GM12801 (cell line): Measurements from ENCODE around the gene JPT1.

Experiments used
- TF ChIP-seq, protein P1 (sequence below): IDR thresholded peaks from one replicate; pipeline ENCODE4 v1.5.1; 2011; ENCODE audit warnings: control low read depth; ENCODE audit not compliant: insufficient read length; ENCODE audit errors: extremely low read depth

JPT1 gene

DNA sequence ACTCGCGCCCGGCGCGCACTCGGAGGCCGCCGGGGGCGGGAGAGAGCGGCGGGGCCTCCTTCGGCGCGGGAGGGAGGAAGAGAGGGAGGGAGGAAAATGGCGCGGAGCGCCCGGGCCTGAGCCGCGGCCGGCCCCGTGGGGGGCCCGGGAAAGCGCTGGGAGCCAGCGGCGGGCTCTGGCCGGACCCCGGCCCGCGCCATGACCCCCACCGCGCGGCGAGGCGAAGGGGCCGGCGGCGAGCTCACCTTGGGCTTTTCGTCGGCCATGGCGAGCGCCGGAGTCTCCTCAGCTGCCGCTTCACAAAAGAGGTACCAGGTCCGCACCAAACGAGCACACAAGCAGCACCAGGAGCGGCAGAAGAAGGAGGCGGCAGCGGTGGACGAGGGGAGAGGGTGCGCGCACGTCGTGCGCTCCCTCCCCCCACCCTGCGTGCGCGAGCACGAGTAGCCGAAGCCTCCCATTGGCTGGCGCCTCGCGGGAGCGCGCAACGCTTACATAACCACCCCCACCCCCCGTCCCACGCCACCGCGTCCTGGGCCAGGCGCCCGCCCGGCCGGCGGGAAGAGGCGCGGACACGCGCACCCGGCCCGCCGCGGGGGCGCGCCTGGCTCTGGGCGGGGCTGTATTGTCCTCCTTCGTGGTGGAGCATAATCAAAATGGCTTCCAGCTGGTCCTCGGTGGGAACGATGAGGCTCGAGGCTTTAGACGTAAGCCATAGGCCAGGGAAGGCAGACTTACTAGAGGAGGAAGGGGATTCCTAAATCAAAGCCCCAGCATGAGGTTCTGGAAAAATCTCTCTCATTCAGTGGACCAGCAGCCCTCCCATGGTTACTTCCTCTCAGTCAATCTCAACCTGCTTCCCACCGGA is 28.5 kb upstream of the JPT1 start, which contains the start of gene SUMO2:
Gene SUMO2 (minus strand): TSS at position 391 of the 868 bp plus-strand sequence. CDS start 125 bp downstream, at position 266.
- TF ChIP-seq, protein P1, sequence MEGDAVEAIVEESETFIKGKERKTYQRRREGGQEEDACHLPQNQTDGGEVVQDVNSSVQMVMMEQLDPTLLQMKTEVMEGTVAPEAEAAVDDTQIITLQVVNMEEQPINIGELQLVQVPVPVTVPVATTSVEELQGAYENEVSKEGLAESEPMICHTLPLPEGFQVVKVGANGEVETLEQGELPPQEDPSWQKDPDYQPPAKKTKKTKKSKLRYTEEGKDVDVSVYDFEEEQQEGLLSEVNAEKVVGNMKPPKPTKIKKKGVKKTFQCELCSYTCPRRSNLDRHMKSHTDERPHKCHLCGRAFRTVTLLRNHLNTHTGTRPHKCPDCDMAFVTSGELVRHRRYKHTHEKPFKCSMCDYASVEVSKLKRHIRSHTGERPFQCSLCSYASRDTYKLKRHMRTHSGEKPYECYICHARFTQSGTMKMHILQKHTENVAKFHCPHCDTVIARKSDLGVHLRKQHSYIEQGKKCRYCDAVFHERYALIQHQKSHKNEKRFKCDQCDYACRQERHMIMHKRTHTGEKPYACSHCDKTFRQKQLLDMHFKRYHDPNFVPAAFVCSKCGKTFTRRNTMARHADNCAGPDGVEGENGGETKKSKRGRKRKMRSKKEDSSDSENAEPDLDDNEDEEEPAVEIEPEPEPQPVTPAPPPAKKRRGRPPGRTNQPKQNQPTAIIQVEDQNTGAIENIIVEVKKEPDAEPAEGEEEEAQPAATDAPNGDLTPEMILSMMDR: no peak

DNA sequence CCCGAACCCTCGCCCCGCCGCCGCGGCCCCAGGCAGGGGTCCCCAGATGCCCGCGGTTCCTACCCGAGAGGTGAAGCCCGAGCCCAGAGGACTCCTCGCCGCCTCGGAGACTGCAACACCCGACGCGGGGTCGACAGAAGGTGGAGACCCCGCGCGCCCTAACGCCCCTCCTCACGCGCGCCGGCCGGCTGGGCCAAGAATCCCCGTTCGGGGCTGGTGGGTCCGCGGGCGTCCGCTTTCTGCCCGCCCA is 27.9 kb upstream of the JPT1 start:
- TF ChIP-seq, protein P1: no peak

DNA sequence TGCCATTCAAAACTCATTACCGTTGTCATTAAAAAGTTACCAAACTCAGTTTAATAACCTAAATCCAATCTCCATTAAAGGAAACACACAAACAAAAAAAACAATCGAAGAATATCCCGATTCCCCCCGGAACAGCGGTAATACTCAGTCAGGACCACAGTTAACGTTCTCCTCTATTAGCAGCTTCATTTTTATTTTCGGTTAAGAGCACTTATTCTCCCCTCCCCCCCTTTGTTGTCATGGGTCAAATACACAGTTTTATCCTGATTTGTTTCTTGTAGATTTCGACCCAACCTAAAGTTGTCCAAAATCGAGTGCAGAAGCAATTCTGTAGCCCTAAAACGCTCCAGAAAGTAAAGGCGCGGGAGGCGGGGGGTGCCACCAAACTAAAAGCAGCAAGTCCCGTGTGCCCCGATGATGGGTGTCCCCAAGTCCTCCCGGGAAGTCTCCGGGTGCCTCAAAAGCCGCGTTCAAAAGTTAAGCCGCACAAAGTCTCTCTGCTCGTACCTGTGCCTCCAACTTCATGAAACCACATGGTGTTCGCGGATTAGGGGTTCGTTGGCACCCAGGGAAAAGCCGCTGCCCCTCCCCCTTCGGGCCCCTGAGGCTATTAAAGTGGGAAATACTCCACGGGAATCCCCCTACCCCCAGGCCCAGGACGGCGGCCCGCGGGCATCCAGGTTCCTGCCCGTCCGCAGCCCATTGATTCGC is 27.5 kb upstream of the JPT1 start:
- TF ChIP-seq, protein P1: no peak

DNA sequence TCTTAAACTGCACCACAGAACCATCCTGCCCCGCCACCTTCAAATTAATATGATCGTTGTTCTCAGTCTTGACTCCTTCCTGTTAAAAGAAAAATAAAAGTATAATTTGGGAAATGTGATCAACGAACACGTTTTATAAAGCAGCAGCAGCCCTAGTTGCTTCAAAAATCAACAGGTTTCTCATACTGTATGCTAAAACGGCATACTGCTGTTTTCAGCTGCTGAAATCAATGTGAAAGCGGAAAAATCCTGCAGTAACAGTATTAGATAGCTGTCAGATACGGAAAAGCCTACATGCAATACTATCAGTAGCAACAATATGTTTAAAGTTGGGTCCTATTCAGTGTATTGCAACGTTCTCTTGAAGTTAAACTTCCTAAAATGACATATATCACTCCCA is 26.8 kb upstream of the JPT1 start:
- TF ChIP-seq, protein P1: no peak

DNA sequence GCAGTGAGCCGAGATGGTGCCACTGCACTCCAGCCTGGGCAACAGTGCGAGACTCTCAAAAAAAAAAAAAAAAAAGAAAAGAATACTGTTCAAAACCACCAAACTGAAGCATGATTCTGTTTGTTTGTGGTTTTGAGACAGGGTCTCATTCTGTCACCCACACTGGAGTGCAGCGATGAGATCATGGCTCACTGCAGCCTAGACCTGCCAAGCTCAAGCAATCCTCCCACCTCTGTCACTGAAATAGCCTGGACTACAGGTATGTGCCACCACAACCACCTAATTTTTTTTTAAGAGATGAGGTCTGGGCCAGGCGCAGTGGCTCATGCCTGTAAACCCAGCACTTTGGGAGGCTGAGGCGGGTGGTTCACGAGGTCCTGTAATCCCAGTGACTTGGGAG is 24.1 kb upstream of the JPT1 start:
- TF ChIP-seq, protein P1: no peak

DNA sequence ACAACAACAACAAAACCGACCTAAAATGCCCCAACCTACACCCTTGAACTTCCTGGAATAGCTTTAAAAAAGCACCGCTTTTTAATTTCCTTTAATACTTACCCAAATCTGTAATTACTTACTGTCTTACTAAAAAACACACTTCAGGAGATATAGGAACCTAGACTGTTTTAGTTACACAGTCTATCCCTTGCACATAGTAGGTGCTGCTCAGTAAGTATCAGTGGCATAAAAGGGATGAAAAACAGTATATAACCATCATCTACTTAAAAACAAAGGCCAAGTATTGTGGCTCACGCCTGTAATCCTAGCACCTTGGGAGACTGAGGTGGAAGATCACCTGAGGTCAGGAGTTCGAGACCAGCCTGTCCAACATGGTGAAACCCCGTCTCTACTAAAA is 22.3 kb upstream of the JPT1 start:
- TF ChIP-seq, protein P1: no peak

DNA sequence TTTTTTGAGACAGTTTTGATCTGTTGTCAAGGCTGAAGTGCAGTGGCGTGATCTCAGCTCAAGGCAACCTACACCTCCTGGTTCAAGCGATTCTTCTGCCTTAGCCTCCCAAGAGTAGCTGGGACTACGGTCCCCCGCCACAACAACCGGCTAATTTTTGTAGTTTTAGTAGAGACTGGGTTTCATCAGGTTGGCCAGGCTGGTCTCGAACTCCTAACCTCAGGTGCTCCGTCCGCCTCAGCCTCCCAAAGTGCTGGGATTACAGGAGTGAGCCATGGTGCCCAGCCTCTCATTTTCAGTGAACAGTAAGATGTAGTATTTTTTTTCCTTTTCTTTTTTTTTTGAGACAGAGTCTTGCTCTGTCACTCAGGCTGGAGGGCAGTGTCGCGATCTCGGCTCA is 20.7 kb upstream of the JPT1 start:
- TF ChIP-seq, protein P1: no peak
